CD4-positive, alpha-beta T cell (primary cell): ENCODE results near the gene TRERF1. TPM values are rescaled to one million over a fixed set of nuclear protein-coding genes. Genes with fewer than 3 reads are reported as not detected.

ENCODE experiments used
- ATAC-seq: fragments of 200-7000 bp; cut with Tn5 transposase; one replicate; pipeline ENCODE4 v1.10.0; 2022; ENCODE audit warnings: mild to moderate bottlenecking; ENCODE audit not compliant: poor library complexity
- CTCF ChIA-PET: fragments of 350-600 bp; sonication (Branson Sonifier 250); formaldehyde crosslinking; loops from one replicate; lab custom pipeline; 2021; ENCODE audit warnings: antibody characterized with exemption, inconsistent platforms; lab: Charles Lee
- POLR2A ChIA-PET: fragments of 350-600 bp; sonication (Branson Sonifier 250); formaldehyde crosslinking; loops from one replicate; lab custom pipeline; 2021; ENCODE audit warnings: antibody characterized with exemption, inconsistent platforms; lab: Charles Lee
- DNase-seq, 14 experiments: peaks; one replicate each; pipeline ENCODE4 v3.0.0-alpha.2; 2013 to 2020; ENCODE audit warnings: mixed read lengths in 2 of 14
- H3K27ac ChIP-seq, 2 donors: one replicate each; pipeline versions ENCODE4 v1.5.1 to v1.7.0; 2013; ENCODE audit warnings: low read length in 2 of 2, low read depth in 1 of 2, mild to moderate bottlenecking in 1 of 2
- H3K27me3 ChIP-seq, 2 experiments: 1 replicate in 1 of 2; 2 replicates in 1 of 2; pipeline versions ENCODE4 v1.6.1 to v1.7.0; 2013; ENCODE audit warnings: low read length in 2 of 2, control low read depth in 1 of 2, mild to moderate bottlenecking in 1 of 2, moderate library complexity in 1 of 2; ENCODE audit not compliant: insufficient read depth in 2 of 2, control insufficient read depth in 1 of 2
- H3K36me3 ChIP-seq: one replicate; pipeline ENCODE4 v1.6.1; 2013; ENCODE audit warnings: low read length, control low read depth; ENCODE audit not compliant: insufficient read depth
- H3K4me1 ChIP-seq: one replicate; pipeline ENCODE4 v1.6.1; 2013; ENCODE audit warnings: low read length, control low read depth; ENCODE audit not compliant: insufficient read depth
- H3K4me3 ChIP-seq: one replicate; pipeline ENCODE4 v1.5.1; 2013; ENCODE audit warnings: mild to moderate bottlenecking, low read length, moderate library complexity
- H3K9me3 ChIP-seq, 2 experiments: 1 replicate in 1 of 2; 2 replicates in 1 of 2; pipeline versions ENCODE4 v1.6.1 to v1.7.0; 2013; ENCODE audit warnings: low read length in 2 of 2, mild to moderate bottlenecking in 2 of 2, control low read depth in 1 of 2, moderate library complexity in 1 of 2; ENCODE audit not compliant: control insufficient read depth in 1 of 2, insufficient read depth in 1 of 2
- H3K27ac Mint-ChIP-seq: one replicate; pipeline ENCODE4 v1.8.0; 2020; ENCODE audit warnings: mixed read lengths
- H3K27me3 Mint-ChIP-seq: one replicate; pipeline ENCODE4 v1.8.0; 2021; ENCODE audit warnings: mixed read lengths
- H3K36me3 Mint-ChIP-seq: one replicate; pipeline ENCODE4 v1.8.0; 2021; ENCODE audit warnings: low read depth, mixed read lengths
- H3K4me1 Mint-ChIP-seq: one replicate; pipeline ENCODE4 v1.8.0; 2021; ENCODE audit warnings: low read depth, mixed read lengths
- H3K4me3 Mint-ChIP-seq: one replicate; pipeline ENCODE4 v1.8.0; 2020; ENCODE audit warnings: mild to moderate bottlenecking, mixed read lengths
- H3K9me3 Mint-ChIP-seq: one replicate; pipeline ENCODE4 v1.8.0; 2020; ENCODE audit warnings: mixed read lengths
- intact Hi-C, 2 experiments: fragments of 100-400 bp; cut with DNase I in 1 of 2; cut with micrococcal nuclease in 1 of 2; formaldehyde crosslinking; loops; one replicate each; pipeline versions ENCODE4 v1.15.1 to v1.9.0; 2023 to 2025; cut with DNase I, micrococcal nuclease
- total RNA-seq, 174 experiments: library from RNA in 2 of 174; stranded (reverse) in 2 of 174; gene quantifications; one replicate each; pipeline ENCODE4 v1.2.3 and lab custom pipeline; 2021 to 2026
- TF ChIP-seq, protein P1 (sequence below): fragments of 200-600 bp; IDR thresholded peaks from one replicate; pipeline ENCODE4 v1.8.0; 2022; ENCODE audit warnings: antibody characterized with exemption, mild to moderate bottlenecking

Gene TRERF1
- total RNA-seq, 2 experiments from 2014 or later: 31.0 to 31.7 TPM

GRCh38 chr6:42229506-42230119 is 222.1 kb downstream of the TRERF1 start:
- Histone ChIP-seq H3K4me1 (no peaks in the 10 kb centered on the region), H3K9me3 (no peaks in the 10 kb centered on the region), H3K36me3 (peaks cover 56% of the 10 kb centered on the region), H3K4me3 (no peak overlapping the region), H3K27me3 (no peaks in the 10 kb centered on the region), H3K27ac (no peak overlapping the region)
- ChIA-PET CTCF (no interaction called here), POLR2A (no interaction called here)
- intact Hi-C loops: no loop called here
- TF ChIP-seq, protein P1, sequence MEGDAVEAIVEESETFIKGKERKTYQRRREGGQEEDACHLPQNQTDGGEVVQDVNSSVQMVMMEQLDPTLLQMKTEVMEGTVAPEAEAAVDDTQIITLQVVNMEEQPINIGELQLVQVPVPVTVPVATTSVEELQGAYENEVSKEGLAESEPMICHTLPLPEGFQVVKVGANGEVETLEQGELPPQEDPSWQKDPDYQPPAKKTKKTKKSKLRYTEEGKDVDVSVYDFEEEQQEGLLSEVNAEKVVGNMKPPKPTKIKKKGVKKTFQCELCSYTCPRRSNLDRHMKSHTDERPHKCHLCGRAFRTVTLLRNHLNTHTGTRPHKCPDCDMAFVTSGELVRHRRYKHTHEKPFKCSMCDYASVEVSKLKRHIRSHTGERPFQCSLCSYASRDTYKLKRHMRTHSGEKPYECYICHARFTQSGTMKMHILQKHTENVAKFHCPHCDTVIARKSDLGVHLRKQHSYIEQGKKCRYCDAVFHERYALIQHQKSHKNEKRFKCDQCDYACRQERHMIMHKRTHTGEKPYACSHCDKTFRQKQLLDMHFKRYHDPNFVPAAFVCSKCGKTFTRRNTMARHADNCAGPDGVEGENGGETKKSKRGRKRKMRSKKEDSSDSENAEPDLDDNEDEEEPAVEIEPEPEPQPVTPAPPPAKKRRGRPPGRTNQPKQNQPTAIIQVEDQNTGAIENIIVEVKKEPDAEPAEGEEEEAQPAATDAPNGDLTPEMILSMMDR: no peak
- Mint-ChIP-seq H3K36me3 (peaks cover 59% of the 10 kb centered on the region), H3K4me1 (no peaks in the 10 kb centered on the region), H3K9me3 (no peaks in the 10 kb centered on the region), H3K4me3 (no peak overlapping the region), H3K27ac (no peak overlapping the region), H3K27me3 (no peaks in the 10 kb centered on the region)
- ATAC-seq (no peak), DNase-seq (no peak)

DNA sequence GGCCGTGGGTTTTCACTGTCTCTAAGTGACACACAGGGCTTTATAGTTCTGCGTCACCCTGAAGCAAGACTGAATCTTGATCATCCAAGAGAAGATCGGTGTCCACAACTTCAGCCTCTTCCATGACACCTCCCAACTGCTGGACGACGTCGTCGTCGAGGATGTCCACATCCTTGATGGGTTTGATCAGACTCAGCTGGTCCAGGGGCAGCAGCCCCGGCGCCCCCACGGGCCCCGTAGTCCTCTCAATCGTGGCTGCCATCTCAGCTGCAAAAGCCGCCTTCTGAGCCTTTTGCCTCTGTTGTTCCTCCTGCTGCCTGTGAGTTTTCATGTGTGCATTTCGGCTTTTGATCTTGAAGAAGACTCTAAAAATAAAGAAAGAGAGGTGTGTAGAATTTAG is 223.4 kb downstream of the TRERF1 start:
- H3K36me3 ChIP-seq: peaks cover 50% of the 10 kb centered on the region
- no peaks in the 10 kb centered on the region for H3K27me3 ChIP-seq
- TF ChIP-seq, protein P1: no peak
- Mint-ChIP-seq H3K4me1 (no peaks in the 10 kb centered on the region), H3K4me3 (no peak overlapping the region), H3K9me3 (no peaks in the 10 kb centered on the region), H3K36me3 (peaks cover 54% of the 10 kb centered on the region), H3K27ac (no peak overlapping the region), H3K27me3 (no peaks in the 10 kb centered on the region)
- DNase-seq (no peak), ATAC-seq (no peak)
- ChIA-PET CTCF (no interaction called here), POLR2A (interaction anchor here (0.7 kb wide), 1 partner anchor 29 kb away, joined by 3 read pairs; no protein-coding TSS in a partner anchor)
- no peaks in the 10 kb centered on the region for H3K9me3 ChIP-seq
- H3K4me1 ChIP-seq: no peaks in the 10 kb centered on the region
- H3K27ac ChIP-seq: no peak overlapping the region
- H3K4me3 ChIP-seq: no peak overlapping the region
- intact Hi-C loops: no loop called here

DNA sequence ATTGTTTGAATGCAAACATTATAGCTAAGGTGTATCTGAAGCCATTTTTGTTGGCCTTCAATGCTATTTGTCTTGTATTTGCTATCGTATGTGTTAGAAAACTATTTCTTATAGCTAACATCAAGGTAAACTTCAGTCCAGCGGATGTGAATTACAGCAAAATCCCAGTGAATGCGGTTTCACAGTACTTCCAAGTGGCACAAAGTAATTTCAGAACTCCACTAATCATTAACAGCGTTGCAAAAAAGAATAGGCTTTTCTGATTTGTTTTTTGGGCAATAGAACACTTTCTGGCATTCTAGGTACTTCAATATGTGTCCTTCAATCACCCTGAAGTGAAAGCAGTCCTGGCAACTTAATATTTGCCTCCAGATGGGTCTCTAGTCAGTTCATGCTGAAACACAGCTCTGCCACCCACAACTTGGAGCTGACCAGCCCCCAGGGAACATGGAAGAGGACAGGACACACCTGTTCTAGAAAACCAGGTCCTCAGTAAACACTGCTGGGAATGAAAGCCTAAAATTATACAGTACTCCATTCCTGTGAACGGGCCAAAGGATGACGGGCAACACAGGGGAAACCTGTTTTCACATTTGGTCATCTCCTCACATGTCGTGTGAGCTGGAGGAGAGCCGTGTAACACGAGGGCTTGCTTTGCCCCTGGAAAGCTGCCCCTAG is 224.4 kb downstream of the TRERF1 start:
- peaks cover 44% of the 10 kb centered on the region for H3K36me3 ChIP-seq
- H3K36me3 Mint-ChIP-seq: peaks cover 47% of the 10 kb centered on the region

More for the DNA sequence above, 224.4 kb downstream of the TRERF1 start:
- no peak for ATAC-seq
- H3K9me3 Mint-ChIP-seq: no peaks in the 10 kb centered on the region
- ChIA-PET POLR2A (interaction anchor here (0.7 to 1.5 kb wide), 2 partner anchors 10 to 30 kb away, joined by 3 to 4 read pairs; partner anchors contain the start of gene MRPS10), CTCF (no interaction called here)
- Histone ChIP-seq H3K4me1 (no peaks in the 10 kb centered on the region), H3K9me3 (no peaks in the 10 kb centered on the region), H3K4me3 (no peak overlapping the region), H3K27me3 (no peaks in the 10 kb centered on the region), H3K27ac (no peak overlapping the region)
- TF ChIP-seq, protein P1: no peak
- no peaks in the 10 kb centered on the region for H3K4me1 Mint-ChIP-seq
- no peak for DNase-seq
- no peak overlapping the region for H3K4me3 Mint-ChIP-seq
- no peak overlapping the region for H3K27ac Mint-ChIP-seq
- intact Hi-C loops: no loop called here
- no peaks in the 10 kb centered on the region for H3K27me3 Mint-ChIP-seq
